Measurements from ENCODE around the gene ID4.
A peak's percentile ranks its signal among the peaks of the same experiment; 100 is the strongest.

ID4 gene, protein sequence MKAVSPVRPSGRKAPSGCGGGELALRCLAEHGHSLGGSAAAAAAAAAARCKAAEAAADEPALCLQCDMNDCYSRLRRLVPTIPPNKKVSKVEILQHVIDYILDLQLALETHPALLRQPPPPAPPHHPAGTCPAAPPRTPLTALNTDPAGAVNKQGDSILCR

DNA sequence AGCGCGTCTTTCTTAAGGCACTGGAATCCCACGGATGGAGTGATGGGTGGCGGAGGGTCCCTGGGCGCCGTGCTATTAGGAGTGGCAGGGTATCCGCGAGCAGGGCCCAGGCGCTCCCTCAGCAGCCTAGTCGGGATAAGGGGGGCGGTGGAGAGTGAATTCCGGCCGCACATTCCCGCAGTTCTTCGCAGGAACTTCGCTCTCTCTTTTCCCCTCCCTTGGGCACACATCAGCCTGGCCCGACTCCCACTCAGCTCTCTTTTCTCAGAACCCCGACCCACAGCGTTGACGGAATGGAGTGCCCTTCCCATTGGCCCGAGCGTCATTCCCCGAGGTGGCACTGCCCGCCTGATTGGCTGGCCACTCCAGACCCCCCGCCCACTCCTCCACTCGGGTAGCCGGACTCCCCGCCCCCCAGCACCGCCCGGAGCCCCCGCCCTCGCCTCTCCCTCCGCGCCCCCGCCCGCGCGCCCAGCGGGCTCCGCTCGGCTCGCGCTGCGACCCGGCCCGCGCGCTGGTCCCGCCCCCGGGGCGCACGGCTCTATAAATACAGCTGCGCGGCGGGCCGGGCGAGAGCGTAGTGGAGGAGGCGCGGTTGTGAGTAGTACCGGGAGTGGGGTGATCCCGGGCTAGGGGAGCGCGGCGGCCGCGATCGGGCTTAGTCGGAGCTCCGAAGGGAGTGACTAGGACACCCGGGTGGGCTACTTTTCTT lies at the start of gene ID4:
Gene ID4, plus strand, starts transcription at position 572 of the 712 bp plus-strand sequence. CDS start 385 bp downstream, outside the sequence.
- DNase-seq = peak; percentile 32
- in situ Hi-C loops (cut with HindIII; ENCODE audit: low pct_ligation_motif_present, low pct_unique_long_range_greater_than_20kb, low sequenced_read_pairs) = no loop called here

DNA sequence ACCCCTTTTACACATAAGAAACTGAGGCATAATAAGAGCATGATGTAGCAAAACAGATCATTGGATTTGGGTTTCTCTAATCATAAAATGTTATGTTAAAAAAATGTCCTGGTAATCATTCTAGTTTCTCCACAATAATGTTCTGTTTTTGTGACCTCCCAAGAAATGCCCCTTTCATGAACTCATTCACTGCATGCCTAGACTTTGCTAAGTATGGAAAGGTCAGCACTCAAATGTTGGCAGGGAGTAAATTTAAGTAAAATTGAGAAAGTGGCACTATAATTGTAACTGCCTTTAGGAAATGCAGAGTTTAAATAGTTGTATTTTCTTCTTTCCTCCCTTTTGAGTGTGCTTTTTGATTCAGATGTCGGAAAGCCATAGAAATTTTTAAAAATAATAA lies 48.5 kb upstream of the ID4 start:
- in situ Hi-C loops (cut with HindIII; ENCODE audit: low pct_ligation_motif_present, low pct_unique_long_range_greater_than_20kb, low sequenced_read_pairs) = no loop called here
- DNase-seq = no peak

DNA sequence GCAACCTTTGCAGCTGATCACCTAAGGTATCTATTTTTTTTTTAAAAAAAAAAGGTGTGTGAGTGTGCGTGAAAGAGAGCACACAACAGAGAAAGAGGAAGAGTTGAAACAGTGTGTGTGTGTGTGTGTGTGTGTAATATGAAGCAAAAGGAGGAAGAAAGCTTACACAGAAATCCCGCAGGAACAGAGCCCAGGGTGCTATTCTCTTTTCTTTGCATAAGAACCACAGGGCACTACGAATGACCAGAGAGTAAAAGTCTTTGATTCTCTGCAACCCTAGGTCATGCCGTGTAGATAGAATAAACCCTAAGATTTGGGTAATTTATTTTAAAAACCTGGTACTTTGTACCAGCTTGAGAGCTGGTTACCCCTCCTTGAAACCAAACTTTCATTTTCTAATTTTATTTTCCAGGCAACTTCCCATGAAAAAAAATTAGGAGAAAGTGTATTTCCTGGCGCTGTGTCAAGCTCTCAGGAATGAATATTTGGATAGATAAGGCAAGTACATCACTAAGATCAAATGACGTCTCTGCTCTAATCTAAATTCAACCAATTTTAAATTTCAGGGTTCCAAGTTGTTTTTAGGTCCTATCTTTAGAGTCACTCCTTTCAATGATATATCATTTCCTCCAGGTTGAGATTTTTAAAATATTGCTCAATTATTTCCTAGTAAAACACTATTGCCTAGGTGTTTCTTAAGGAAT lies 47.9 kb upstream of the ID4 start:
- in situ Hi-C loops (cut with HindIII; ENCODE audit: low pct_ligation_motif_present, low pct_unique_long_range_greater_than_20kb, low sequenced_read_pairs) = no loop called here
- DNase-seq = no peak

DNA sequence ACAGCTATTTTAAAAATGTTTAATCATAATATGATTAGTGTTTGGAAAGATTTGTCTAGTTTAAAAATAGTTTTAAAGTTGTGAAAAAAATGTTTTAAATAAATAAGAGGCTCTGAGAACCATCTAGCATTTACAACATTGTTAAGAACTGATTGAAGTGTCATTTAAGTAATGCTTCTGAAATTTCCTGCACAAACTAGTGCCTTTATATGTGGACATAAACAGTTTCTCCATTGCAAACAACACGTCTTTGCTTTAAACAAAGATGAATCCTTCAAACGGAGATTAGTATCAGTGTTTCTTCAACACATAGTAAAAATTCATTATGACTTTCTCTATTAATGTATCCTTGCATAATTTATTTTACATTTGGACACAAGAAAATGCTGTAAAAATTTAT lies 45.9 kb upstream of the ID4 start:
- in situ Hi-C loops (cut with HindIII; ENCODE audit: low pct_ligation_motif_present, low pct_unique_long_range_greater_than_20kb, low sequenced_read_pairs) = no loop called here
- no peak for DNase-seq

DNA sequence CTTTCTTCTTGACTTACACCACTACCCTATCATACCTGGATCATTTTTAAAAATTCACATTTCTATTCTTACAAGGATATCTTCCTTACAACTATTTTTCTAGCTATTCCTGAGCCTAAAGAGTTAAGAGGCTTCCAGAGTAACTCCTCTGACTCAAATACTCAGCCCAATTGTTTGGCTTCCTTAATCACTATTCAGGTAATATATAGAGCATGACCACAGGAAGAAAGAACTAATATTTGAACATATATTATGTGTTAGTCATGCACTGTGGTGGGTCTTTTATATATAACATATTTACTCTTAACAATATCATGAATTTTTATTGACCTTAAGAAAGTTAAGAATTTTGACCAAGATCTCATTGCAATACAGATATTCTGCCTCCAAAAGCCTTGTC lies 42.0 kb upstream of the ID4 start:
- no peak for DNase-seq
- in situ Hi-C loops (cut with HindIII; ENCODE audit: low pct_ligation_motif_present, low pct_unique_long_range_greater_than_20kb, low sequenced_read_pairs) = no loop called here

DNA sequence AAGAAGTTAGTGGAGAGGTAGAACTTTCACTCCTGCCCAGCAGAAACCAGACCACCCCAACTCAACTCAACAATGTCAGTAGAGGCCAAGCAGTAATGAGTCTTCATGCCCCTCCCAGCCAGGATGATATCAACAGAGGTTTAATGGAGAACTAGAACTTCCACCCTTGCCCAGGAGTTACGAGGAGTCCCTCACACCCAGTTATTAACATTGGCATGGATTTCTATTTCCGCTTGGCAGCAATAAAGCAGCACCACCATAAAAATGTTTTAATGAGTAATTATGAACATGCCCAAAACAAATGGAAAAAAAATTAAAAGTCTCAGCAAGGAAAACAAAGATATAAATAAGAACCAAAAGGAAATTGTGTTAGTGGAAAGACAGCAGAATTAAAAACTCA lies 40.7 kb upstream of the ID4 start:
- in situ Hi-C loops (cut with HindIII; ENCODE audit: low pct_ligation_motif_present, low pct_unique_long_range_greater_than_20kb, low sequenced_read_pairs) = no loop called here

DNA sequence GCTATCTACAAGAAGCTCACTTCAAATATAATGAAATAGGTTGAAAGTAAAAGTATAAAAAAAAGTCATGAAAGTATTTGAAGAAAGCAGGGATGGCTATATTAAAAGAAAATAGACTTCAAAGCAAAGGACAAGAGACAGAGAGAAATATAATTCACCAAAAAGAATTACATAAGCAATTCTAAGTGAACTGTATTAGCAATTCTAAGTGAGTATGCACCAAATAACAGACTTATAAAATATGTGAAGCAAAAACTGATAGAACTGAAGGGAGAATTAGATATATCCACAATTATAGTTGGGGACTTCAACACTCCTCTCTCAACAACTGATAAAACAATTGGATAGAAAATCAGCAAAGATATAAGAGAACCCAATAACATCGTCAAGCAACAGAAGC lies 38.8 kb upstream of the ID4 start:
- DNase-seq = no peak
- in situ Hi-C loops (cut with HindIII; ENCODE audit: low pct_ligation_motif_present, low pct_unique_long_range_greater_than_20kb, low sequenced_read_pairs) = no loop called here

More for the DNA sequence above, 40.7 kb upstream of the ID4 start:
- no peak for DNase-seq

DNA sequence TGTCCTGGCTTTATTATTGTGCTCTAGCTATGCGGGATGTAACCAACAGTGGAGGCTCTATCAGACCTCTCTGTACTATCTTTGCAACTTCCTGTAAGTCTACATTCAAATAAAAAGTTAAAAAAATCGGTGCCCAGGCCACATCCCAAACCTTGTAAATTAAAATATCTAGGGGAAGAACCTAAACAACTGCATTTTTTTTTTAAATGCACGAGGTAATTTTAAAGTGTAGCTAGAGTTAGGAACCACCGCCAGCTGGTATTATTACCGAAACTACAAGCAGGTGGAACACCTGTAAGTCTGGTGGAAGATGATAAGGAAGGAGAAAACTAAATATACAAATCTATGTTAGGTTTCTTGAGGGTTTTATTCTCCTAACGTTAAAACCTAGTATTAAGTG lies 34.5 kb upstream of the ID4 start:
- DNase-seq = no peak
- in situ Hi-C loops (cut with HindIII; ENCODE audit: low pct_ligation_motif_present, low pct_unique_long_range_greater_than_20kb, low sequenced_read_pairs) = no loop called here

DNA sequence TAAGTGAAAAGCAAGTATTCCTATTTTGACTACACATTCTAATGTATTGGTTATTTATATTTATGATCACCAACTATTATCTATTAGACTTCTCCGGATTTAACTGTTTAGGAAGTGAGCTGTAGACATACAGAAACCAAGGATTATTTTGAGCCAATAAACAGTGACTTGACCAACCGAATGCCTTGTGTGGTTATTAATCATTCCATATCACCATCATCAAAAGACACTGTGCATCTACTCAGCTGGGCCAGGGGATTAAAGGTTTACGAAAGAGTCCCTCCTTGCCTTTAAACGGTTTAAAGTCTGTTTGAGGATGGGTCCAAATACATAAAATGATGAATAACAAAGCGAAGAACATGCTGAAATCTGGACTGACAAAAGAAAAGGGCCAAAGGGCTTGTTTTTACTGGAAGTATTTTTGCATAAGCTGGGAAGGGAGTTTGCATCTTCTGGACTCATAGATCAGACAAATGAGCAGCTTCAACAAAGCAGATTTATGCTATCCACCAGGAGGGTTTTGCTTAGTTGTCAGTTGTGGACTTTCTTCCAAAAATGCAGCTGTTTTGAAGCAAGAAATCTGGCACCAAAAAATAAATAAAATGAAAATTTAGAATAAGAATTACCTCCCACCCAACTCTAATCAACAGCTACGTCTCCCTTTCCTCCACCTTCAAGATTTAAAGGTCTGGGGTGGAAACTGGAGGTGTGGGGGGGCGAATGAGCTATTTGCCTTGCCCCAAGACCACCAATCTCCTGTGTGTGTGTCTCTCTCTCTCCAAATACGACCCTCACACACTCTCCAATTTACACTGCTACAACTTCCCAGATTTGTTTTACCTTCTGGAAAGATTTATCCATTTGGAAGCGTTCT lies 33.6 kb upstream of the ID4 start:
- in situ Hi-C loops (cut with HindIII; ENCODE audit: low pct_ligation_motif_present, low pct_unique_long_range_greater_than_20kb, low sequenced_read_pairs) = no loop called here
- DNase-seq = no peak

DNA sequence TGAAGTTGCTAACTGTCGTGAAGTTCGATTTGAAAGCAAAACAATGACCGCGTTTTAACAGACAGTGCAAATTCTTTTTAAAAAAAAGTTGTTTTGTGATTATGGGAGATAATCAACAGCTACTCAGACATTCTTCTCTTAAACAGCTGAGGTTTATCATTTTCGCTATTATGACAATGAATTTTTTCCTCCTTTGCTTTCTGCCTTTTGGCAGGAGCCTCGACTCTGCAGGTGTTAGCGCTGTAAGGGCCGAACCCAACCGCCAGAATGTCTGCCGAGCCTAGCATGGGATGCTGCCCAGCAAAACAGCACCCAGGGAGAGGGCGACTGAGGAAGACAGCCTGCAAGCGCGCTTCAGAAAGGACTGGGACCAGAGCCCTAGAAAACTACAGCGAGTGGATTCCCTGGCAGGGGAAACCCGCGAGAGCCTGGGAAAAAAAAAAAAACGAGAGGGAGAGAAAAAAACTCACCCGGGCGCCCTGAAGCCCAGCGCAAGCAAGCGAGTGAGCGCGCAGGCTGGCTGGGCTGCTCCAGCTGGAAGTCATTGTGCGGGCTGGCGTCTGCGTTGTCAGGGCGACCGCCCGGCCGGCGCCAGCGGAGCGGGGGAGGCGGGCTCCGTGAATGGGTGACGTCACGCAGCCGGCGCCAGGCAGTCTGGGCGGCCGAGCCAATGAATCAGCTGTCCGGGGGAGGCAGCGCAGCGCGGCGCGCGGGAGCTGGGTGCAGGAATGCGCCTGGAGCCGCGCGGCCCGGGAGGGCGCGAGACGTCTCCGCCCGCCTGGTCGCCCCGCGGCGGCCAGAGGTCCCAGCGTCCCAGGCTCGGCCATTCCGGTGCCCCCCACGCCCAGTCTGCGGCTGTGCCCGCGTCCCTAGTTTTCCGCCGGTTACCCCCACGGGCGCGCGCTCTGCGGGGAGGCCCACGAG lies 32.7 kb upstream of the ID4 start:
- in situ Hi-C loops (cut with HindIII; ENCODE audit: low pct_ligation_motif_present, low pct_unique_long_range_greater_than_20kb, low sequenced_read_pairs) = no loop called here
- DNase-seq = peak; percentile 89

DNA sequence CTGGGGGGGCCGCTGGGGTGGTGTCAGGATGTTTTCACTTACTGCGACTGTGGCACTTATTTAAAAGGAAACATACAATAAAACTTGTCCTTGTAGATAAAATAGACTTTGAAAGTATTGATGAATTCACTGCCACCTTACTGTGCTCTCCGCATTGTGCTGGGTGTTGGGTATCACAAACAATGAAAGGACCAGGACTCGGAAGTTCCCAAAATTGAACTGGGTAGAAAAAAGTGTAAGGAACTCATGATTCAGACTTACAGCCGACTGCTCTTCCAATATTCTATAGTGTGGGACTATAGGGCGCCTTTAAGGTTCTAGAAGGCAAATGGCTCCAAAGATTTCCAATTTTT lies 32.1 kb upstream of the ID4 start:
- no peak for DNase-seq
- in situ Hi-C loops (cut with HindIII; ENCODE audit: low pct_ligation_motif_present, low pct_unique_long_range_greater_than_20kb, low sequenced_read_pairs) = no loop called here

DNA sequence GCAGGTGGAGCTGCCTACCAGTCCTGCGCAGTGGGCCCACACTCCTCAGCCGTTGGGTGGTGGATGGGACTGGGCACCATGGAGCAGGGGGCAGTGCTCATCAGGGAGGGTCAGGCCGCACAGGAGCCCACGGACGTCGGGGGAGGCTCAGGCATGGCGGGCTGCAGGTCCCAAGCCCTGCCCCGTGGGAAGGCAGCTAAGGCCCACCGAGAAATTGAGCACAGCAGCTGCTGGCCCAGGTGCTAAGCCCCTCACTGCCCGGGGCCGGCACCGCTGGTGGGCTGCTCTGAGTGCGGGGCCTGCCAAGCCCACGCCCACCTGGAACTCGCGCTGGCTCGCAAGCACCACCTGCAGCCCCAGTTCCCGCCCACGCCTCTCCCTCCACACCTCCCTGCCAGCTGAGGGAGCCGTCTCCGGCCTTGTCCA lies 30.2 kb upstream of the ID4 start:
- in situ Hi-C loops (cut with HindIII; ENCODE audit: low pct_ligation_motif_present, low pct_unique_long_range_greater_than_20kb, low sequenced_read_pairs) = no loop called here
- DNase-seq = no peak

DNA sequence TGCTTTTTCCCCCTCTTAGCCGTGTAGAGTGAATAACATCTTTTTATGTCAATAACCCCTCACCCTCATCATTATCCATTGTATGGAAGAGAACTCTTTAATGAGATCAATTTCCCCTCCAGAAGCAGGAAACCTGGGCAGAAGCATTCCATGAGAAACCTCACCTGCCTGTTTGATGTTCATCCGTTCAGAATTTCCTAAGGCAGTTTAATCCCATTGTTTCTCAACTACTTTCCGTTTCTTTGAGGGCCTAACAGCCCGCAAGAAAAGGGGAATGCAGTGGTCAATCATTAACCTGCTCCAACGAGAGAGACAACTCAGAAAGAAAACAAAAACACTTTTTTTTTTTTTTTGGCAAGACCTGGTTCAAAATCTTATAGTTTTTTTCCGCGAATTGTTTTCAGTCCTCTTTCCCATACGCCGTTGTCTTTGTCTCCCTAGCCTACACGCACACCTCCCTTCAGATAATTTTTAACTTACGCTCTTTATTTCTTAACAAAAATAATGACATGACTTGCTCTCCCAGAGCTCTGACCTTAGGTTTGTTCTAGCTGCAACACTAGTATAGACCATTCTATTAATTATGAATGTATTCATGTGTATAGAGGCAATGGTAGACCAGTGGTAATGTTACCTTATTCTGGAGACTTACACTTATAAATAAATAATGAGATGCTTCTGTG lies 25.6 kb upstream of the ID4 start:
- in situ Hi-C loops (cut with HindIII; ENCODE audit: low pct_ligation_motif_present, low pct_unique_long_range_greater_than_20kb, low sequenced_read_pairs) = no loop called here

DNA sequence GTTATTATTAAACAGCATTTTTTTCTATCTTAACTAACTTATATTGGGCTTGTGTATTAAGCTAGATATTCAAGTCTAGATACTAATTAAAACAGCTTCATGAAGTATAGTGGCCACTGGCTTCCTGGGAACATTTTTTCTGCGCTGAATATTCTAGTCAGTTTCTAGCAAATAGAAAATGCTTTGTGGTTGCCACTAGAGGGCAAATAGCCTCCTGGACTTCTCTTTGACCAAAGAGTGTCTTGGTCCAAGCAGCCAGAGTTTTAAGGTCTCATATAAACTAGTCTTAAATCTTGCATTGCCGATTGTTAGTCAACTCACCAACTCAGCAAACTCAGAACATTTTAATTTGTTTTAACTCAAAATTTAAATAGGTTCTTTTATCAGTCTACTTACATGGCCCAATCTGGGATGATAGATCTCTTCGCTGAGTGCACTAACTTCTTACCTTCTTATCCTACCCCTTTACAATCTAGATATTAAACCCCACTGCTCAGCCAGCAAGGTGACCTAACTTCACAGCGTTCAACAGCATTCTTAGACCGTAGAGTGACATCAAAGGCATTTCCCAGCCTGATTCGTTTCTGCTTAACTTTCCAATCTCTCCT lies 24.6 kb upstream of the ID4 start:
- in situ Hi-C loops (cut with HindIII; ENCODE audit: low pct_ligation_motif_present, low pct_unique_long_range_greater_than_20kb, low sequenced_read_pairs) = no loop called here

More for the DNA sequence above, 25.6 kb upstream of the ID4 start:
- peak; percentile 9 for DNase-seq

DNA sequence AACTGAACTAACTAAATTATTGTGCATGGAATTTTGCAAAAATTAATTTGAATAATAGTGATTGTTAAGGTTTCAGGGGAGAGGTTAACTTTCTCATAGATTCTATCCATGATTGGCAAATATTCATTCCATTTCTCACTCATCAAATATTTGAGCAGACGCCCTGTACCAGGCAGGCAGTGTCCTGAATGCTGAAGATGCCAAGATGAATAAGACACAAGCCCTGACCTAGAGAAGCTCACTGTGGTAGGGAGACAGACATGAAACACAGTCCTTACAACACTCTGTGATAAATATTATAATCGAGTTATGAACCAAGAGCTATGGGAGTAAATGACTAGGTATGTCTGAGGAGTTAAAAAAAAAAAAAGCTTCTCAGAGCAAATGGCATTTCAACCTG lies 18.4 kb upstream of the ID4 start:
- DNase-seq = no peak

More for the DNA sequence above, 24.6 kb upstream of the ID4 start:
- DNase-seq = peak; percentile 39

DNA sequence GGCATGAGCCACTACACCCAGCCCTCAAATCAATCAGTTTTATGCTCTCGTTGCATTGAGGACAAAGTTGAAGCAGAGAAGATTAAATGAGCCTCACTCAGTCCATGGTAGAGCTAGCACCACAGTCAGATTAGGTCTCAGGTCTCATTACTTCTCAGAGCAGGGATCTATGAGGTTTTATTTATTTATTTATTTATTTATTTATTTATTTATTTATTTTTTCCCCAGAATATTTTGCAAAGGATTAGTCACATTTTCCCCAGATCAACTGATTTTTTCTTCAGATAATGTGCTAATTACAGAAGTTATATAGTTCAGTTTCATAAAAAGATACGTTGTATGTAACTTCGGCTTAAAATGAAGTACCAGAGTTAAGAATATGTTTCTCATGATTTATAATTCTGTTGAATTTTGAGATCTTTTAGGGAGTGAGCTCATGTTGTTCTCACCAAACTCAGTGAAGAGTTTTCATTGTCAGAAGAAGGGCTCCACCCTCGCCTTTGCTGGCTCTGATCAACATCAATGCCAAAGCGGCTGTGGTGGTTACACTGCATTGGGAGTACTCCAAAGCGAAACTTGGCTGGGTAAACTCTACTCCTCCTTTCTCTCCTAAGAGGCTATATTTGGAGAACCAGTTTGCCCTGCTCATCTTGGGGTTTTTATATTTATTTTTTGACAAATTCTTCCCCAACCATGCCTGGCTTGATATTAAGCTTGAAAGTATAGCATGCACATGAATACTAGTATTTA lies 12.9 kb upstream of the ID4 start:
- no peak for DNase-seq
- in situ Hi-C loops (cut with HindIII; ENCODE audit: low pct_ligation_motif_present, low pct_unique_long_range_greater_than_20kb, low sequenced_read_pairs) = no loop called here

More for the DNA sequence above, 18.4 kb upstream of the ID4 start:
- in situ Hi-C loops (cut with HindIII; ENCODE audit: low pct_ligation_motif_present, low pct_unique_long_range_greater_than_20kb, low sequenced_read_pairs) = no loop called here
